ENCODE measurements around the gene SMAP2. TPM values are rescaled to one million over a fixed set of nuclear protein-coding genes. Genes with fewer than 3 reads are reported as not detected.

Gene SMAP2
- total RNA-seq, 1 experiment from 2014 or later: 8.2 TPM

GRCh38 chr1:40362699-40363098, 10.8 kb upstream of the SMAP2 start:
- Histone ChIP-seq H2BK15ac (ENCODE audit: low read depth, low read length) (no peak overlapping the region), H3K79me1 (ENCODE audit: insufficient read depth, low read depth, low read length, poor library complexity, severe bottlenecking) (no peaks in the 10 kb centered on the region), H2BK120ac (ENCODE audit: low read depth, low read length, poor library complexity, severe bottlenecking) (no peak overlapping the region), H4K5ac (ENCODE audit: insufficient read length, low read depth, low read length) (no peak overlapping the region), H2BK5ac (ENCODE audit: insufficient read length, low read length) (no peak overlapping the region), H4K20me1 (ENCODE audit: control insufficient read depth, insufficient read depth, insufficient read length) (no peaks in the 10 kb centered on the region), H3K18ac (ENCODE audit: insufficient read length, low read depth, low read length) (no peak overlapping the region), H3K9ac (ENCODE audit: extremely low read depth, insufficient read length, low read length) (no peak overlapping the region), H3T11ph (ENCODE audit: low read length) (no peak overlapping the region), H2AFZ (ENCODE audit: low read length) (no peak overlapping the region), H3K23ac (ENCODE audit: insufficient read length, low read depth, low read length) (no peak overlapping the region), H3K4me1 (ENCODE audit: insufficient read depth, low read length) (no peaks in the 10 kb centered on the region), H2BK20ac (ENCODE audit: low read depth, low read length, poor library complexity, severe bottlenecking) (no peak overlapping the region), H3K27me3 (ENCODE audit: insufficient read depth, low read length) (no peaks in the 10 kb centered on the region), H3K27ac (ENCODE audit: insufficient read length, low read depth, low read length) (no peak overlapping the region), H2BK12ac (ENCODE audit: insufficient read length, low read depth, low read length) (no peak overlapping the region), H3K9me3 (ENCODE audit: control insufficient read depth, low read depth, low read length) (no peaks in the 10 kb centered on the region), H3K56ac (ENCODE audit: insufficient read length, low read depth, low read length) (no peak overlapping the region), H3K79me2 (ENCODE audit: insufficient read depth, low read length) (no peaks in the 10 kb centered on the region), H3K14ac (ENCODE audit: insufficient read depth, low read length) (no peak overlapping the region), H4K8ac (replicated peaks; ENCODE audit: insufficient read length, low read depth, low read length) (no peak overlapping the region), H2AK5ac (ENCODE audit: insufficient read length, low read length) (no peak overlapping the region), H4K91ac (ENCODE audit: insufficient read length, low read depth, low read length) (no peak overlapping the region), H3K23me2 (ENCODE audit: insufficient read length, low read depth, low read length, poor library complexity, severe bottlenecking) (no peaks in the 10 kb centered on the region), H3K4me2 (ENCODE audit: insufficient read depth, insufficient read length, low read length) (no peak overlapping the region), H3K4ac (ENCODE audit: low read depth, low read length) (no peak overlapping the region)
- Mint-ChIP-seq H3K4me3 (no peak overlapping the region), H3K27ac (no peak overlapping the region), H3K9me3 (peaks cover 14 to 15% of the 10 kb centered on the region in 2 experiments), H3K36me3 (ENCODE audit: insufficient read depth in 1 of 3, low read depth in 3 of 3) (no peaks in the 10 kb centered on the region), H3K4me1 (peaks cover 5 to 10% of the 10 kb centered on the region in 2 experiments), H3K27me3 (ENCODE audit: low read depth) (peaks cover 11% of the 10 kb centered on the region)
- no peak for DNase-seq
- no peak for TF ChIP-seq CTCF (conservative IDR thresholded peaks at IDR 0.05)
- no CpG with 5 or more reads among the region's 2 CpGs for WGBS (ENCODE audit: extremely low coverage, insufficient read length, low lambda C conversion rate)

All from H9 (cell line).